H1 (cell line): Measurements from ENCODE around the gene RNF125. TPM values are rescaled to one million over a fixed set of nuclear protein-coding genes. Genes with fewer than 3 reads are reported as not detected.

Source experiments
- POU5F1 ChIP-seq: IDR thresholded peaks from 2 replicates; pipeline ENCODE4 v1.6.1; 2011; ENCODE audit warnings: low read depth, mild to moderate bottlenecking, low read length, moderate library complexity
- polyA plus RNA-seq, 7 experiments: library from polyadenylated mRNA; depleted of rRNA in 3 of 7; stranded (reverse) in 5 of 7; unstranded in 2 of 7; fragments of >200 nt in 5 of 7; fragments of 200-250 nt in 2 of 7; gene quantifications; 1 replicate in 5 of 7; 2 replicates in 1 of 7; 4 replicates in 1 of 7; pipeline versions ENCODE4 v1.2.1 to v1.2.3, GENCODE V29; 2011 to 2013; ENCODE audit warnings: missing spikeins in 2 of 7, mixed read lengths in 2 of 7
- total RNA-seq: library from RNA; stranded (reverse); fragmentation: NEBNext Ultra II Directional; extraction: Animal tissue kit (Norgen Biotek cat#: 25700); gene quantifications from 2 replicates; pipeline ENCODE4 v1.2.1, GENCODE V29; 2021
- TF ChIP-seq, protein P1 (sequence below): IDR thresholded peaks from 2 replicates; pipeline ENCODE4 v1.6.1; 2011; ENCODE audit warnings: low read depth, mild to moderate bottlenecking, low read length; ENCODE audit not compliant: insufficient read depth

RNF125 gene
- total and polyA plus RNA-seq, 2 of the 8 experiments (the other 6 are each of a cell fraction or from before 2014, with no cell fraction given), result 14.3 to 15.2 TPM

GRCh38 chr18:32095192-32095899 lies 76.7 kb downstream of the RNF125 start (continued):
- TF ChIP-seq, protein P1, sequence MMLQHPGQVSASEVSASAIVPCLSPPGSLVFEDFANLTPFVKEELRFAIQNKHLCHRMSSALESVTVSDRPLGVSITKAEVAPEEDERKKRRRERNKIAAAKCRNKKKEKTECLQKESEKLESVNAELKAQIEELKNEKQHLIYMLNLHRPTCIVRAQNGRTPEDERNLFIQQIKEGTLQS, result no peak
- no peak for TF ChIP-seq POU5F1
- TF ChIP-seq, all 59 proteins: peak for 0
